Stimulated activated CD8-positive, alpha-beta memory T cell treated with anti-CD3 and anti-CD28 coated beads, Interleukin-4, amount 100 ng/mL, for 48 hours (primary cell): ENCODE results near the gene ZNF444.

Source experiments
- DNase-seq: peaks from one replicate; pipeline ENCODE4 v3.0.0-alpha.2; 2020

The ZNF444 gene

DNA sequence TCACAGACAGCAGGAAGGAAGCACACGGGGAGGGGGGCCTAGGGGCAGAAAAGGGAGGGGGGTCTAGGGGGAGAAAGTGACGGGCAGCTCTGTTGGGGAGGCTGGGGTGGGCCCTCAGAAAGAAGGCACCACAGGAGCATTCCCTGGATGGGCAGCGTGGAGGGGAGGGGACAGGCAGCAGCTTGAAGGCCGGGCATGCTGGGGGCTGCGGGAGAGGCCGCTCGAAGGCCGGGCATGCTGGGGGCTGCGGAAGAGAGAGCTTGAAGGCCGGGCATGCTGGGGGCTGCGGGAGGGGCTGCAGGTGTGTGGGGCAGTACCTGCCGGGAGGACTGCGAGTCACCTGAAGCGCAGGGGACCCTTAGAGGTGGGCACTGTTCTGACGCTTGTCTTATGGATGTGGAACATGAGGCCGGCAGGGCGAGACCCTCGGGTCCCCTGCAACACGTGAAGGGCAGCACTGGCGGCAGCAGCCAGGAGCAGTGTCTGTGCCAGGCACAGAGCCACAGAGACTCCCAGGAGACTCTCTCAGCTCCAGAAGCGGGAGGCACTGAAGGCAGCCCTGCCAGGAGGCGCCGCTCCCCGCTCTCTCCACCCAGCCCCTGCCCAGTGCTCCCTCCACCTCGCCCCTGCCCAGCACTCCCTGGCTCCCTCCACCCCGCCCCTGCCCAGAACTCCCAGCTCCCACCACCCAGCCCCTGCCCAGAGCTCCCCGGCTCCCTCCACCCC lies 33.3 kb upstream of the ZNF444 start:
- no peak for DNase-seq

DNA sequence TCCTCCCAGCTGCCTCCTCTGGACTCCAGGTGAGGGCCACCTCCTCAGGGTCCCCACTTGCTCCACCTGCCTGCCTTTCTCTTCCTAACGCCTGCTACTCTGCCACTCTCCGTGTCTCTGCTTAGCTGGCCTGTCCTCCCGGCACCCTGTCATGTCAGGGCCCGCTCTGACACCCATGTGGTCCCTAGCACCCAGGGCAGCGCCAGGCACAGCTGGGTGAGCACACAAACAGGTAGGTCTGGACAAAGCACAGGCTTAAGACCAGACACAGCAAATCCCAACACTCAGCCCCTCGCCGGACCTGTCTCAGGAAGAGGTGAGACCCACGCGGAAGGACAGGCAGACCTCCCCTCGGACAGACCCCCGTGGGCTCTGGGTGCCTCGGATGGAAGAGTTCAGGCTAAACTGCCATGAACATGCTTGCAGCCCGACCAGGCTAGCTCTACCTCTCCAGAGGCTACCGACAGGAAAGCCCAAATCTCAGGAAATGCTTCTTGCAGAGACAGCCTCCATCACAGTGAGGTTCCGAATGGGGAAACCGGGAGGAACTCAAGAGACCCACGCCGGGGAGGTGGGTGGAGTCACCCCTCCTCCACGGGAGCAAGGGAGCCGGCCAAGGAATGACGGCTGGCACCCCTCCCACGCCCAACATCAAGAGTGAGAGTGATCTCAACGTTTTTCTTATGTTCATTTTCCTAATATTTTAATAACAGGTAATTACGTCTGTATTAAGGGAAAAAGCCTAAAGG lies 32.5 kb upstream of the ZNF444 start:
- DNase-seq = no peak

GRCh38 chr19:56109226-56109625 lies 31.9 kb upstream of the ZNF444 start:
- DNase-seq = no peak

DNA sequence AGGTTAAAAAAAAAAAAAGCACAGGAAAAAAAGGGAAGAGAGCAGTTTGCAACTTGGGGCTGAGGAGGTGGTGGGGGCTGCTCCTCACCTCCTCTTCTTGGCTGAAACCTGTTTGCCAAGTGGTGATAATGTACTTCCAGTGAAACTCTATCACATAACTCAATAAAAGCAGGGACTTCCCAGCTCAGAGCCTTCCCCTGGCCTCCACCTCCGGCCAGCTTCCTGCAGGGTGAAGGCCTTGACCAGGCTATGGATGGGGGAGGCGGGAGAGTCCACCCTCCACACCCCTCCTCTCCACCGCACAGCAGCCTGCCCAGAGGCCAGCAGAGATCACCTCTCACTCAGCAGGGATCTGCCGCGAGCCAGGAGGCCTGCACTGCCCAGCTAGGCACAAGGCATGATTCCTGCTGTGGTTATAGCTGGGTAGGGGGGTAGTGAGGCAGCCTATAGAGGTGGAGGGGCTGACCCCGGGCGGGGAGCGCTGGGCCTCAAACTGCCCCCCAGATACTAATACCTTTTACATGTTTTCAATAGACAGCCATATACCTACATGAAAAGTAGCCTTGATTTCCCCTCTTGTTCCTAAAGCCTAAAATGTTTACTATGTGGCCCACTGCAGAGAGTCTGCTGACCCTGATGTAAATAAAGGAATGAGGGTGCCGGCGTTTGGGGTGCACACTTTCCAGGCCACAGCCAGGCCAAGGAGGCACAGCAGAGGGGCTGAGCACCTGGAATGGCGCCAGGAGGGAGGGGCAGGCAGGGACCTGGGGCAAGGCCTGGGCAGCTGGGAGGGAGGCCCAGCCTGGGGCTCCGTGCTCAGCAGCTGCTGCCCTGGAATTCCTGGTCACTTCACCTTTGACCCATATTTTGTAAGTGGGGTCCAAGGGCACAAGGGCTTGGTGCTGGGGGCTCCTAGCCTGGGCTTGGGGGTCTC lies 30.3 kb upstream of the ZNF444 start:
- no peak for DNase-seq

DNA sequence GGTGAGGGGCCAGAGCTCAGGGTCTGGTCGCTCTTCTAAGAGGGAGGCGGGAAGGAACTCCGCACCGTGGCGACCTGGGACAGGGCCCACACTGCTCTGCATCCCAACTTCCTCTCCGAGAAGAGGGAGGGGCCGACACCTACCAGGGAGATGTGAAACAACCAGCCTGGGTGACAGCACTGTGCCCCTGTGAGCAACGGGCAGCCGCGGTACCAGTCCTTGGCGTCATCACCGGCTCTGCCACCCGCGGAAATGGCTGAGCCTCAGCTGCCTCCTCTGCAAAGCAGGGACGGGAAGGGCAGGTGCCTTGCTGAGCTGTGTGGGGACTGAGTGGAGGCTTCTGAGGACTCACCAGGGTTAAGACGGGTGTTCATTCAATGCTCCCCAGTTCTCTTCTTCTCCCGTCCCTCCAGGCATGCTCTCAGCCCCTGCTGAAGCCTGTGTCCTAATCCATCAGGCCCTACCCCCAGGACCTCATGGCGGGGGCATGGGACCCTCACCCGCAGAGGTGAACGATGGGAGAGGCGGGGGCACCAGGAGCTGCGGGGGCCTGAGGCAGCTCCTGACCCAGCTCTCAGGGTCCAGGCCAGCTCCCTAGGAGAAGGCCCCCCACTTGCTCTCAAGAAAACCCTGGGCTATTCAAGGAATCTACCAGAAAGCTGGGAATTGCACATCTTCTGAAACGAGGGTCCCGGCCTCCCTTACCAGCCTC lies 29.3 kb upstream of the ZNF444 start:
- DNase-seq = peak; percentile 66

- no peak for DNase-seq
Observed at GRCh38 chr19:56112313-56112709, 28.8 kb upstream of the ZNF444 start.

DNA sequence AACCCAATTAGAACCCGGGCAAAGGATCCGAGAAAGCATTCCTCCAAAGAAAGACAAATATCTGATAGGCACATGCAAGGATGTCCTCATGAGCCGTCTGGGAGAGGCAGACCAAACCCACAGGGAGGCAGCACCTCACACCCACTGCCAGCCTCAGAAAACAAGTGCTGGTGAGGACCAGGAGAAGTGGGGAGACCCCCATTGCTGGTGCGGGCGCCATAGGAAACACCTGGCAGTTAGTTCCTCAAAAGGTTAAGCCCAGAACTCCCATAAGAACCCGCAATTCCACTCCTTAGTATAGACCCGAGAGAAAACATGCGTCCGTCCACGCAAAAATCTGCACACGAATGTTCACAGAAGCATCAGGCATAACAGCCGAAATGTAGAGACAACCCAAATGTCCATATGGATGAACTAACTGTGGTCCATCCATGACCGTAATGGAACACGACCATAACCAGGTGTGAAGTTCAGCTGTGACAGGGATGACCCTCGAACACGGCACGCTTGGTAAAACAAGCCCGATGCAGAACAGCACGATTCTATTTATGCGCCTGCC lies 27.9 kb upstream of the ZNF444 start:
- no peak for DNase-seq

DNA sequence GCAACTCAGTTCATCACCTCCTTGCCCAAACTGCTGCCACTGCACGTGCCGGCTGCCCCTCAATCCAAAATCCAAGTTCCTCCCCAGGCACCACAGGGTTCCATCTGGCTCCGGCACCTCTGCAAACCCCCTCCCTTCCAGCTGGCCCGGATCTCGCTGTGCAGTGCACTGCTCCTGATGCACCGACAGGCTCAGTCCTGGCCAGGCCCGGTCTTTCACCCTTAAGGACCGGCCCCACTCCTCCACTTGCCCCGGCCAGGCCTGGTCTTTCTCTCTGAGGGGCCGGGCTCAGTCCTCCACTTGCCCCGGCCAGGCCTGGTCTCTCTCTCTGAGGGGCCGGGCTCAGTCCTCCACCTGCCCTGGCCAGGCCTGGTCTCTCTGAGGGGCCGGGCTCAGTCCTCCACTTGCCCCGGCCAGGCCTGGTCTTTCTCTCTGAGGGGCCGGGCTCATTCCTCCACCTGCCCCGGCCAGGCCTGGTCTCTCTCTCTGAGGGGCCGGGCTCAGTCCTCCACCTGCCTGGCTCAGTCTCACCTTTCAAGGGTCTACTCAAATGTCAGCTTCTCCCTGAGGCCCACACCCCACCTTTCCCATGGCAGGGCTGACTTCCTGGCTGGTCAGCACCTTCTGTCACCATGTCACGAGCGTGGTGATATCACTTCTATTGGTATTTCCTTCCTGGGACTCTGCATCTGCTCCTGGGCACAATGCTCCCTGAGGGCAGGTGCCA lies 26.9 kb upstream of the ZNF444 start:
- no peak for DNase-seq

DNA sequence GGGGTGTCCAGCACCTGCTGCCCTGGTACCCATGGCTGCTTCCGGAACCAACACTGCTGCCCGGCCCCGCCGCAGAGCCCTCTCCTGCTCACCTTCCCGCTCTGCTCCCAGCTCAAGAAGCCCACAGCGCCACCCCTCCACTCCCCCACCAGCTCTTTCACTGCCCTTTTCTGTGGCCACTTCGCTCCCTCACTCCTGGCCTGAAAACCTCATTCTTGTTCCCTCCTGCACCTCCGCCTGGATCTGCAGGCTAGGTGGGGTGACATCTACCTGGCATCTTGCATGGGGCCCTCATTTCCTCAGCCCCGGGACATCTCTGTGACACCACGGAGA lies 26.3 kb upstream of the ZNF444 start:
- no peak for DNase-seq

DNA sequence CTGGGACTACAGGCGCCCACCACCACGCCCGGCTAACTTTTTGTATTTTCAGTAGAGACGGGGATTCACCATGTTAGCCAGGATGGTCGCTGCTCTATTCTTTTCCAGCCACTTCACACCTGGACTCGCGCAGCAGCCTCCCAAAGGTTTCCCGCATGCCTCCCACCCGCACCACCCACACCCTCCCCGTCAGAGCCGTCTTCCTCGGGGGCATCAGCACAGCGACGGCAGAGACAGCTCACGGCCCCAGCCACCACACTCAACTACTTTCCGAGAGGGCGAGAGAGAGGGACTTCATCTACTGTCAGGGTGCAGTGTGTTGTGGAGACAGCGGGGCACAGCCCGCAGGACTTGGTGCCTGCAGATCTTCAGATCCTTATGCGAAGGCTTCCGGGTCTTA lies 25.6 kb upstream of the ZNF444 start:
- no peak for DNase-seq

DNA sequence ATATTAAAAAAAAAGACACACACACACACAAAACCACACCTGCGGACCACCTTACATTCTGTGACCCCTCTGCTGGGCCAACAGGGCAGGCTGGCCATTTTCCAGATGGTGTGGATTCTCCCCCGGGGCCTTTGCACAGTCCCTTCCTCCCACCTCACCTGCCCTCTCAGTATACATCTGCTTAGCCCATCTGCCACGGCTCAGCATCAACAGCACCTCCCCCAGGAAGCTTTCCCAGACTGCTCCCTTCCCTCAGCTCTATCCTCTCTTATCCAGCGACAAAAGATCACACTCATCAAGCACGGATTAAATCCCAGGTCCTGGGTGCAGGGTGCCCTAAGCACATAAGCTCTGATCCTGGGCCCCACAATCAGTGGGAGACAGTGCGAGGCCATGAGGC lies 24.5 kb upstream of the ZNF444 start:
- no peak for DNase-seq

- DNase-seq = no peak
Observed at GRCh38 chr19:56117376-56117884, 23.7 kb upstream of the ZNF444 start.

- no peak for DNase-seq
Observed at GRCh38 chr19:56117889-56118288, 23.2 kb upstream of the ZNF444 start.

DNA sequence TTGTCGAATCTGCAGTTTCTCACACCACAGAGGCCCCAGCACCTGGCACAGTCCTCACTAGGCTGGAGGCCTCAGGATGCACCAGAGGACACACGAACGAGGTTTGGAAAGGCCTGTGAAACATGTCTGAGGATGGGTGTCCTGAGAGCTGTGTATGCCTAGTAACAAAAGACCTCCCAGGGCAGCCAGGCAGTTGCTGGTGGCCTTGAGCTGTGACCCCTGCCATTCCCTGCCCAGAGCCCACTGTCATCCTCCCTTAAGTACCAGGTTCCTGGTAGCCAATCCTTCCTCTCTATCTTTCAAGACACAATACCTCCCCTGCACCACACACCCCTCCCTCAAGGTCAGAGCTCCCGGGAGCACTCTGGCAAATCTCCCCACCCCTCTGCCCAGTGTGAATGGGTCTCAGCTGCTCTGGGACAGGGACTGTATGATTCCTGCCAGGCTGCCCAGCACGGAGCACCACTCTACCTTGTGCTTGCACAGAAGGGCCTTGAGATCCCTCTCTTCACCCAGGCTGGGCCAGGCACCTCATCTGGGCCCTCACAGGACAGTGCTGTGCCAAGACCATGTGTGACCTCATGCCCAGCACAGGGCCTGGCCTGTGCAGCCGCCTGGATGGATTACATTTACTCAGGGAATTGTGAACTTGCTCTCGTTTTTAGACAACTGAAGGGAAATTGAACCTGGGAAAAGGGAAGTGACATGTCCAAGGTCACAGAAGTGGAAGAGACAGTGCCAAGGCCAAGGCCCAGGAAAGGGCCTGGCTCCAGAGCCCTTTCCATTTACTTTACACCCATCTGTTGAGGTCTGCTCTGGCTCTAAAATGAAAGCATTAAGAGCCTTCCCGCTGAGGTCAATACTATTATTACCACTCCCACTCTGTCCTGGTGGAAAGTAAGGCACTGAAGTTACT lies 22.2 kb upstream of the ZNF444 start:
- DNase-seq = no peak

GRCh38 chr19:56119582-56119978 lies 21.5 kb upstream of the ZNF444 start:
- DNase-seq = no peak

DNA sequence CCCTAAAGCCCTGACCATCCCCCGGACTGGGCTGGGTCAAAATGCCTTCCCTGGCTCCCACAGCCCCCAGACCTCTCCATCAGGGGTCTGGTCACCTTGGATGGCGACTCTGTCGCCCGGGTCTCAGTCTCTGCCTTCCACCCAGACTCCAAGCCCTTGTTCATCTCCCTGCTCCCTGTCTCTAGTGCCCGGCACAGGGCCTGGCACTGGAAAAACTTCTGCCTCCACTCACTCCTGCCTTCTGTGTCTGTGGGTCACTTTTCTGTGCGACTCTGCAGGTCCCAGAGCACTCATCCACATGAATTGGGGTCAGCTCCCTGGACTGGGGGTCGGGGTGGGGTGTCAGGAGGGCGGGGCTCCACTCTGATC lies 21.1 kb upstream of the ZNF444 start:
- no peak for DNase-seq

DNA sequence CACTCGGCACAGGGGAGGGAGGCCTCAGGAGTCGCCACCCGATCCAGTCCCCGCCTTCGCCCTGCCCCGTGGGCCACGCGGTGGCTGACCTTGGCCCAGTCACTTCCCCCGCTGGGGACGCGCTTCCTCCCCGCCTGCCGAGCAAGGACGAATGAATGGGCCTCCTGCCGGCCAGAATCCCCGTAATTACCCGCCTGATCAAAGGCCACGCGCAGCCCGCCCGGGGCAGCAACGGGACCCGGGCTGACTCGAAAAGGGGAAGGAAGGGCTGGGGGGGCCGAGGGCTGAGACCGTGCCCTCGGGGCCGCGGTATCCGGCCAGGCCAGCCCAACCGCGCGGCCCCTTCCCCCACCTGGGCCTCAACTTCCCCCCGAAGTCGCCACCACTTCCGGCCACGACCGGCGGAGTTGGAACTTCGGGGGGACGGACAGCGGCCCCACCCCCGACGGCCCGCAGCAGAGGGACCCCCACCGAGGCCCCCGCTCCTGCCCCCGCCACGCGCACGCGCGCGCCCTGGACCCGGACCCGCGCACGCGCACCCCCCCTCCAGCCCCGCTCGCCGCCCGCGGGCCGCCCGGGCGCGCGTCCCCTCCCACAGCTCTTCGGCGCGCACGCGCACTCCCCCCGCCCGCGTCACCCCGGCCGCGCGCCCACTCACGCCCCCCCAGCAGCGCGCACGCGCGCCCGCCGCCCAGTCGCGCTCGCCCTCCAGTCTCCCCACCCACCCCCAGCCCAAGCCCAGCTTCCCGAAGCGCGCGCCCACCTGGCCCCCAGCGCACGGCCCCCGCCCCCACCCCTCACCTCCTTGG lies 20.5 kb upstream of the ZNF444 start:
- peak; percentile 85 for DNase-seq

DNA sequence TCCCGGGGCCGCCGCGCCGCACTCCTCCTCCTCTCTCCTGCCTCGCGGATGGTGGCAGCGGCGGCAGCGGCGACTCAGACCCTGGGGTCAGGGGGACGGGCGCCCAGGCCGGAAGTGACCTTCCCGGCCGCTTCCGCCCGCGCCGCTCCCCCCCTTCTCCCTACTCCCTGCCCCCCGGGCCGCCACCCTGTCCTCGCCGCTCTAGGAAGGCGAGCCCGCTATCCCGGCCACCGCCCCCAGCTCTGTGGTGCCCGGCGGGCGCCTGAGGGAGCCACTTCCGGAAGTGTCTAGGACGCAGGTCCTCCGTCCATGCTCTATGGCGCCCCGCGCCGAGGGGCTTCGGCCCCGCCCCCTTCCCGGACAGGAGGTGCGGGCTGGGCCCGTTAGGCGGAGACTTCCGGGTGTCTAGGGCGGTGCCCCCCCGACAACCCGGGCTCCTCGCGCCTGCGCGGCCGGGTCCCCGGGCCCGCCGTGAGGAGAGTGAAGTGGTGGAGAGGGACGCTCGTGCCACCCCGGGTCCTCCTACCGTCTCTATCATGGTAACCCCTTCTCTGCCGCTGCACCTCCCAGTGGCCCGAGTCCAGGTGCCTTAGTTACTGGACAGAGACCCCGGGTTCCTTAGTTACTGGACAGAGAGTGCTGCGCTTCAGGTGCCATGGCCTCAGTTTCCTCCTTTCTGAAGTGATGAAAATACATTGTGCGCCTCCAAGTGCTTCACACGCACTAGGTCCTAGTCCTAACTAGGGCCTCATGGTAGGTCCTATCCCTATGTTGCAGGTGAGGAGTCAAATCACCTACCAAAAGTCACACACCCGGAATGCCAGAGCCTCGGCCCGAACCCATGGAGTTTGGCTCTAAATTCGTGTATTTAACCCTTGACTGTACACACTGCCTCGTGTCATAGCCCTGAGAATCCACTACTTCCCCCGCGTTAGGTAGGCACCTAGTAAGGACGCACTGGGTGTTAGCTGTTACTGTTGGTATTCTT lies 19.6 kb upstream of the ZNF444 start, which contains the start of gene ZNF787:
Gene ZNF787, minus strand, starts transcription at position 116 of the 988 bp plus-strand sequence. CDS start 18,078 bp downstream, outside the sequence.
- DNase-seq = peak; percentile 98
